Activated CD8-positive, alpha-beta T cell treated with anti-CD3 and anti-CD28 coated beads, Interleukin-2, amount 10 ng/mL, durations not matched to agents 7 days and 5 days (primary cell): ENCODE measurements around the gene SLC16A9. TPM values are rescaled to one million over a fixed set of nuclear protein-coding genes. Genes with fewer than 3 reads are reported as not detected.

Source experiments
- total RNA-seq, 2 experiments: library from RNA; stranded (reverse); gene quantifications; one replicate each; pipeline ENCODE4 v1.2.3, GENCODE V29; 2021

The SLC16A9 gene
- total RNA-seq, 2 experiments from 2014 or later: 0.08 to 0.10 TPM

Other genes starting within 250 kb of the SLC16A9 start
- gene MRLN, start 43.6 kb upstream of the SLC16A9 start, total RNA-seq: not detected
- gene CCDC6, start 196.7 kb upstream of the SLC16A9 start, total RNA-seq: 10 to 100 TPM; 18.3 to 19.4 TPM